ENCODE data around the gene RNF180. TPM values are rescaled to one million over a fixed set of nuclear protein-coding genes. Genes with fewer than 3 reads are reported as not detected.

RNF180 gene
- total RNA-seq, 2 donors from 2014 or later, result 46.6 to 51.1 TPM

DNA sequence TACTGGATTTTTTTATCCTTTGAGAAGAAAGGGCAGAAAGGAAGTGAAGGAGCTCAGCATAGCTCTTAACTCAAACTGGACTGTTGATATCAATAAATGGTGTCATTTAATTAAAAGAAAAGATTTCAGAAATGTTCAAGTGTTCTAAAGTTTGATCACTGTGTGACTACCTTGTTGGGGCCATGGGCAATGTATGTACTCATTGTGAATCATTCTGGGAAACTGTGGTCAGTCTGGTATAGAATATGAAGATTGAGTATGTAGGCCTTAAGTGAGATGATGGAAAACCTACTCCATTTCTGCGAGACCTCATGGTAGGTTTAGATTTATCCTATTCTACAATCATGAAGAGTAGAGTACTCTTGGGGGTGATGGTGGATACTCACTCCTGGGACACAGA, 175.7 kb downstream of the RNF180 start:
- Histone ChIP-seq H3K4me3 (no peak overlapping the region), H3K9me3 (peaks cover 11% of the 10 kb centered on the region), H3K27me3 (replicated peaks; ENCODE audit: insufficient read depth) (no peaks in the 10 kb centered on the region), H3K27ac (no peak overlapping the region), H3K36me3 (no peaks in the 10 kb centered on the region), H3K4me1 (ENCODE audit: control insufficient read depth in 1 of 2, low read depth in 2 of 2) (peaks cover 4 to 21% of the 10 kb centered on the region in 2 donors)
- TF ChIP-seq CTCF (IDR thresholded peaks at IDR 0.05), result no peak
- ATAC-seq (ENCODE audit: insufficient number of reproducible peaks, low FRiP score, low read depth) (no peak), DNase-seq (ENCODE audit: low spot score) (no peak)

- TF ChIP-seq CTCF (IDR thresholded peaks at IDR 0.05), result no peak
- Histone ChIP-seq H3K4me3 (no peak overlapping the region), H3K27me3 (replicated peaks; ENCODE audit: insufficient read depth) (no peaks in the 10 kb centered on the region), H3K4me1 (ENCODE audit: control insufficient read depth in 1 of 2, low read depth in 2 of 2) (peaks cover 14 to 42% of the 10 kb centered on the region in 2 donors), H3K9me3 (peaks cover 11% of the 10 kb centered on the region), H3K36me3 (no peaks in the 10 kb centered on the region), H3K27ac (no peak overlapping the region)
- DNase-seq (ENCODE audit: low spot score) (no peak), ATAC-seq (ENCODE audit: insufficient number of reproducible peaks, low FRiP score, low read depth) (no peak)
Measured at GRCh38 chr5:64344501-64344900, 178.9 kb downstream of the RNF180 start.

GRCh38 chr5:64347309-64347708, 181.7 kb downstream of the RNF180 start:
- Histone ChIP-seq H3K27me3 (replicated peaks; ENCODE audit: insufficient read depth) (no peaks in the 10 kb centered on the region), H3K9me3 (peaks cover 11% of the 10 kb centered on the region), H3K4me3 (no peak overlapping the region), H3K36me3 (no peaks in the 10 kb centered on the region), H3K4me1 (ENCODE audit: control insufficient read depth in 1 of 2, low read depth in 2 of 2) (peaks cover 14 to 26% of the 10 kb centered on the region in 2 donors), H3K27ac (no peak overlapping the region)
- ATAC-seq (ENCODE audit: insufficient number of reproducible peaks, low FRiP score, low read depth), result no peak
- no peak for TF ChIP-seq CTCF (IDR thresholded peaks at IDR 0.05)
- DNase-seq (ENCODE audit: low spot score), result no peak

DNA sequence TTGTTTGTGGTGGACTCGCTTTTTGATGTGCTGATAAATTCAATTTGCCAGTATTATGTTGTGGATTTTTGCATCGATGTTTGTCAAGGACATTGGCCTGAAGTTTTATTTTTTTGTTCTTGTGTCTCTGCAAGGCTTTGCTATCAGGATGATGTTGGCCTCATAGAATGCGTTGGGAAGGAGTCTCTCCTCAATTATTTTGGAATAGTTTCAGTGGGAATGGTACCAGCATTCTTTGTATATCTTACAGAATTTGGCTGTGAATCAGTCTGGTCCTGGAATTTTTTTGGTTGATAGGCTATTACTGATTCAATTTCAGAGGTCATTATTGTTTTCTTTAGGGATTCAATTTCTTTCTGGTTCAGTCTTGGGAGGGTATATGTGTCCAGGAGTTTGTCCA, 198.8 kb downstream of the RNF180 start:
- DNase-seq (ENCODE audit: low spot score) (no peak), ATAC-seq (ENCODE audit: insufficient number of reproducible peaks, low FRiP score, low read depth) (no peak)
- H3K27me3 ChIP-seq (replicated peaks; ENCODE audit: insufficient read depth), result no peaks in the 10 kb centered on the region
- no peaks in the 10 kb centered on the region for H3K4me1 ChIP-seq (ENCODE audit: control insufficient read depth in 1 of 2, low read depth in 2 of 2)
- no peak for TF ChIP-seq CTCF (IDR thresholded peaks at IDR 0.05)
- H3K9me3 ChIP-seq, result peaks cover 4% of the 10 kb centered on the region
- no peak overlapping the region for H3K4me3 ChIP-seq
- no peaks in the 10 kb centered on the region for H3K36me3 ChIP-seq
- H3K27ac ChIP-seq, result no peak overlapping the region

GRCh38 chr5:64384765-64385164, 219.1 kb downstream of the RNF180 start:
- DNase-seq (ENCODE audit: low spot score) (no peak), ATAC-seq (ENCODE audit: insufficient number of reproducible peaks, low FRiP score, low read depth) (no peak)
- Histone ChIP-seq H3K4me3 (no peak overlapping the region), H3K4me1 (ENCODE audit: control insufficient read depth in 1 of 2, low read depth in 2 of 2) (no peaks in the 10 kb centered on the region), H3K36me3 (no peaks in the 10 kb centered on the region), H3K27ac (no peak overlapping the region), H3K9me3 (peaks cover 7% of the 10 kb centered on the region), H3K27me3 (replicated peaks; ENCODE audit: insufficient read depth) (no peaks in the 10 kb centered on the region)
- no peak for TF ChIP-seq CTCF (IDR thresholded peaks at IDR 0.05)

All from thoracic aorta (tissue), 2 donors.